Germinal center (tissue), 1 donor: Measurements from ENCODE around the gene CNTFR.

ENCODE experiments used
- DNase-seq: peaks from one replicate; pipeline ENCODE4 v3.0.0; 2012; ENCODE audit warnings: mixed read lengths, low spot score

CNTFR gene

DNA sequence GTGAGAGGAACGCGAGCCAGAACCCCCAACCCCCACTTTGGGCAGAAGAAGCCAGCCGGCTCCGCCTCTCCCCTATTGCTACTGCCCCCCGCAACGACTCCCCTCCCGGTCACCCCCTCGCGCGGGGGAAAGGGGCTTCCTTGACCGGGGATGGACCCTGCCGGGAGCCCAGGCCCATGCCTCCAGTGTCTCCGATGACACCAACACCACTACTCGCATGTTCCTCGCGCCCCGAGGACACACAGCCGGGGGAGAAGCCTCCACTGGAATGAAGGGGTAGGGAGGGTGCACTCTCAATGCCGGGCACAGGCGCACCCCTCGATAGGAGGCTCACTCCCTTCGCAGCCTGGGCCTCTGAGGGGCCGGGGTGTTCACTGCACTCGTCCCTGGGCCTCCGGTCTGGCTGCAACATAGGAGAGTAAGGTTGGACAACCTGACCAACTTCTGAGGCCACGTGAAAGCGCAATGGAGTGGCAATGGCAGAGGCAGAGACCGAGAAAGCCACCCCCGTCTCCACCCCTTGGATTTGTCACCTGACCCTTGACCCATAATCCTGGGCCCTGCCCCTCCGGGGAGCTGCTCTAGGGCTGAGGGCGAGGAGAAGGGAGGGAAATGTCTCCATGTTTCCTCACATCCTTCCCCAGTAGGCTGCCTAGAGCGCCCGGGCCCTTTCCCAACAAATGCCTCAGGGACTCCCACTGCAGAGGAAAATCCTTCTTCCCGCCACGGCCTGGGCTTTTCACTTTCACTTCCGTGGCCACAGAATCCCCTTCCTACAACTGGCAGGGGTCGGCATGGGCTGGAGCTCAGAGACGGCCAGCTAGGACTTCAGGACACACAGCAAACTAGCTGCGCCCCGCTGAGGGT lies 1.1 kb upstream of the CNTFR start:
- peak; percentile 29 for DNase-seq

DNA sequence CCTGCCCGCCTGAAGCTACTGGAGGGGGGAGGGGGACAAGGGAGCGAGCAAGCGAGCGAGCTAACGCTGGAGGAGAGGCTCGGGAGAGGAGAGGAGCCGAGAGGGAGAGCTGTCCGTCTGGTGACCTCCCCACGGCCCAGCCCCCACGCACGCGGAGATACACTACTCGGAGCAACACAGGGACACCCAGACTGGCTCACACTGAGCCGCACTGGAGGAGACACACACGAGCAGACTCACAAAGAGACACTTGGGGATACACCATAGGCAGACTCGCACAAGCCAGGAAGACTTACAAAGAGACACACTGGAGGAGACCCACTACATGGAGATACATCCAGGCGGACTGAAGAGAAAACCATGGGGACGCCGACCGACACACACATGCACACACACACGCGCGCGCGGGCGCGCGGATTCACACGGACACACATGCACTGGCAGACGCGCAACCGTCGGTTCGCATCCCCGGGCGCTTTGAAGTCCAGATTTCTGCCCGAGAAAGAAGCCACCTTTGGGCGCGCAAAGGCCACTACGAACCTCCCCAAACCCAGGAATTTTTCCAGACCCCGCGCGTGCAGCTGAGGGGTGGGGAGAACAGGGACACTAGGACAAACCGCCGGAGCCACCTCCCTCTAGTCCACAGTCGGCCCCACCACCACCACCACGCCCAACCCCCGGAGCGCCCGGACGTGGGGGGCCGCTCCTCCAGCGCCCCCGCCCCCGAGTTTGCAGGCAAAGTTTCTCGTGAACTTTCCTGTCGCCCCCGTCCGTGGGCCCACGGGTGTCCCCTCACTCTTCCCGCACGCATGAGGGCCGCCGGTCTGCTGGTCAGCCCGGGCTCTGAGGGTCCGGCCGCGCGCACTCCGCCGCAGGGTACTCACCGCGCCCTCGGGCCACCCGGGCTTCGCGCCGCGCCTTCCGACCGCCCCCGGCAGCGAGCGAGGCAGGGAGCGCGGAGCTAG lies 571 bp downstream of the CNTFR start:
- DNase-seq = no peak

DNA sequence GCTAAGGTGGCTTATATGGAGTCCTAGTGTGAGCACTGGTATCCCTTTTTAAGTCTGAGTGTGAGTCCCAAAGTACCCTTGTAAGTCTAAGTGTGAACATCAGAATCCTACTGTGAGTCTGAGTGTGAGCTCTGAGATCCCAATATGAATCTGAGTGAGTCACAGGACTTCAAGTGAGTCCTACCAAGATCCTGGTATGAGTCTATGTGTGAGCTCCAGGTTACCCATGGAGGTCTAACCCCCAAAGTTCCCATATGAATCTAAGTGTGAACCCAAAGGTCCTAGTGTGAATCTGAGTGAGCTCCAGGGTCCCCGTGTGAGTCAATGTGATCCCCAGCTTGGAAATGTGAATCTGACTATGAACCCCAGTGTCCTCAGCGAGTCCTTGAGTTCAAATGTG lies 2.3 kb downstream of the CNTFR start:
- no peak for DNase-seq

DNA sequence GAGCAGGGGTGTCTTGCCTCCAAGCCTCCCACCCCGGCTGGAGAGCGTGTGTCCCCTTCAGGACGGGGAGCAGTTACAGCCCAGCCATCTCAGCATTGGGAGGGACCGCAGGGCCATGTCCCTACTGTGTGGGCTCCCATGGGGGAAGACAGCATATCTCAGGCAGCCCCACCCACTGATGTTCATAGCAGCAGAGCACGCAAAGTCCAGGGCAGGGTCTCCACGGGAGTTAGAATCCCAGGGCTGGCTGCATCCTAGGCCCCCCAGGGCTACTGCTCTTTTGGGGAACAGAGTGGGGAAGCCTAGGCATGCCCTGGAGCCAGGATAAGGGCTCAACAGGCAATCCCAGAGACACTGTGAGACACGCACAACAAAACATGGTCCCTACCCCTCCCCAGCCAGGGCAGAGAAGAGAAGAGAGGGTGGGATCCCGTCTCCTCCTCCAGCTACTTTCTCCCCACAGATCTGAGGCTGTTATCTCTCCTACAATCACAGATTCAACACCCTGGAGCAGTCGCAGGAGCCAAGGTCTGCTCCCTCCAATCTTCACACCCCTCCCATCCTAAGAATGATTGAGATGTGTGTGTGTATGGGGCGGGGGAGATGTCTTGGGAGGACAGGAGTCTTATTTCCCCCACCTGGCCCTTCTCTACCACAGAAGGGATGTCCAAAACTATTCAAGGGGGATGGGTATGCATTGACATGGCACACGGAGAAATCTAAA lies 3.4 kb downstream of the CNTFR start:
- DNase-seq = no peak

DNA sequence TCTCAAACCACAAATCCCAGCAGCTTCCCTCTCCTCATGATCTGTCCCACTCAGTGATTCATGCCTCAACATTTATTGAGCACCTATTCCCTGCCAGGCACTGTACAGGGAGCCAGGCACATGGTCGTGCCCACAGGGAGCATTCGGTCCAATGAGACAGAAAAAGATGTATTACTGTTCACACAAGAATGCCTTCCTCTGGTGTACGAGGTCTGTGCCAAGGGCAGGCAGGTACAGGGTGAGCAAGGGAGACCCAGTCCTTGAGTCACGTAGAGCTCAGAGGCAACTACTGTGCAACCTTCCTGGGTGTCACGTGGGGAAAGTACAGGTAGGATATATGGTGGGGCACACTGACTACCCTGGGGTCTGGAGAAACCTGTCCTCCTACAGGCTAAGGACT lies 4.6 kb downstream of the CNTFR start:
- no peak for DNase-seq

DNA sequence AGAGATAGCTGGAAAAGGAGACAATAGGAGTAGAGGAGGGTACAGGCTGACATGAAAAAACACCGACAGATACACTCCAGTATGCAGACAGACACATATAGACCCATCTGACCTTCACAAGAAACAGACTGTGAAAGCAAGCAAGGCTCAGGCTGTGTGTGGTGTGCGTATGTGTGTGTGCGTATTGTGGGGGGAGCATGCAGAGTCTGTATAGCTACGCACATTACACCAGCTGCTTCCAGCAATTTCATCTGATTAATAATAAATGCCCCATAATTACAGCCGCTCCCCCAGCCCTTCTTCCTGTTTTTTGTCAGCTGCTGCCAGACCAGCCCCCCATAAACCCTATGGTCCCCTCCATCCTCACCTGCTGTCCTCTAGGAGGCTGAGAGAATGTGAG lies 6.7 kb downstream of the CNTFR start:
- no peak for DNase-seq

DNA sequence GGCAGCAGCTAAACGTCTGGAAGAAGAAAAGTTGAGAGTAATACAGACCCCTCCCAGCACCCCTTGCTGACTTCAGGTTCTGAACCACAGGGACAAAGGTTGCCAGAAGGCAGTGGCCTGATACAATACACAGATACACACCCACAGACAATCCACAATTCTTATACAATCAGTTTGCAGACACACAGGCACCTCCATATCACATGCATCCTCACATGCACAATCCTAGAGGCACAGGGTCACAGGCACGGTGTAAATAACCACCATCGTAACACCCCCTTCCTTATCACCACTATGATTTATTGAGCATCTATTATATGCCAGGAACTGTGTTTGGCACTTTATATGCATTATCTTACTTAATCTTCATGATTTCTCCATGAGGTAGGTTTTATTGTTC lies 8.2 kb downstream of the CNTFR start:
- no peak for DNase-seq

DNA sequence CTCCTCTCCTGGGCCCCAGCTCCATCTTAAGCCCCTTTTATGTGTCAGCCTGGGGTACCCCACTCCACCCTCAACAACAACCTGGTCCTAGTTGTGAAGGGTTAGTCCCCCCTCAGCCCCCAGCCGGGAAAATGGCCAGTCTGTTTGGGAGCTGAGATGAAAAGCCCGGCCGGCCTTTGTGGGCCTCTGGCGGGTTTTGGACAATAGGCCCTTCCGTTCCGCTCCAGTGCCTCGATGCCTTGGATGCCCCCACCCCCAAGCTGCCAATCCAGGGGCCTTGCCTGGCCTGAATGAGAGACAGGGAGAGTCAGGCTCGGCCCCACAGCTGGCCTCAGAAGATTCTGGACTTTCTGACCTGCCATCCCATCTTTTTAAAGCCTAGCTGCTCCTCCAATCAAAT lies 9.2 kb downstream of the CNTFR start:
- DNase-seq = no peak

DNA sequence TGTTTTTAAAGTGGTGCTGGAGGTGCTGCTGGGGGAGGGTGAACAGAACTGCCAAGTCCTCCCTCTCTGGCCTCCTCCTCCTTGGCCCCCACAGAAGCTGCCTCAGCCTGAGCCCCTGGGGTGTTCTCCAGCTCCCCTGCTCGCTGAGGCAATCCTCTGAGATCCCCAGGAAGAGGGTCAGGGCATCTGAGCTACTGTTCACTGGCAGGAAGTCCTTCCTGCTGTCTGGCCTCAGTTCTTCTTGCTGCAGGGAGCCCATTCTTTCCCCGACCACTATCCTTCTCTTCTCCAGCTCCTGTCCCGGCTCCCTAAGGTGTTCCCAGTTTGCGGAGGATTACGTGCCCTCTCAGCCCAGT lies 9.7 kb downstream of the CNTFR start:
- DNase-seq = no peak

DNA sequence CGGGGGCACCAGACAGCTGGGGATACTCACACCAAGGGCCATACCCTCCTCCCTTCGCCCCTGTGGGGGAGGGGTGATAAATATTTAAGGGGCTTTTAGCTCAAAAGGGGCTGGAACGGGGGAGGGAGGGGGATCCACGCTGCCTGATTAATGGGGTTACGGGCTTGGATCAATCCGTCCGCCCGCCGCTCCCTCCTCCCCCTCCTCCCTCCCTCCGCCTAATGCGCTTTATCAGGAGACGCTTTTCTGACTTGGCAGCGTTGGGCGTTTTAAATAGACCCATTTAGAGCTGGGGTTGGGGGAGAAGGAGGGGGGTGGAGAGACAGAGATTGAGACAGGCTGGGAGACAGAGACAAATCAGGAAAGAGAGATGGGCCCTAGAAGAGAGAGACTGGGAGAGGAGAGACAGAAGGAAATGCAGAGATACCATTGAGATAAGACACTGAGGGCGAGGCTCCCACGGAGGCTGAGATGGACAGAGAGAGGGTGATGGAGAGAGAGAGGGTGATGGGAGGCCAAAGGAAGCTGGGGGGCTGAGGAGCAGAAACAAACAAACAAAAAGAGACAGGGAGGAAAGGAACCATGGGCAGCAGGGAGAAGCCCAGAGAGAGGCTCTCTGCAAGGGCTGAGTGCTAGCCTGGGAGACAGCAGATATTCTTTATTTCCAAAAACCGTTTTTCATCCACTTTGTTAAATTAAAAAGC lies 10.3 kb downstream of the CNTFR start:
- no peak for DNase-seq

DNA sequence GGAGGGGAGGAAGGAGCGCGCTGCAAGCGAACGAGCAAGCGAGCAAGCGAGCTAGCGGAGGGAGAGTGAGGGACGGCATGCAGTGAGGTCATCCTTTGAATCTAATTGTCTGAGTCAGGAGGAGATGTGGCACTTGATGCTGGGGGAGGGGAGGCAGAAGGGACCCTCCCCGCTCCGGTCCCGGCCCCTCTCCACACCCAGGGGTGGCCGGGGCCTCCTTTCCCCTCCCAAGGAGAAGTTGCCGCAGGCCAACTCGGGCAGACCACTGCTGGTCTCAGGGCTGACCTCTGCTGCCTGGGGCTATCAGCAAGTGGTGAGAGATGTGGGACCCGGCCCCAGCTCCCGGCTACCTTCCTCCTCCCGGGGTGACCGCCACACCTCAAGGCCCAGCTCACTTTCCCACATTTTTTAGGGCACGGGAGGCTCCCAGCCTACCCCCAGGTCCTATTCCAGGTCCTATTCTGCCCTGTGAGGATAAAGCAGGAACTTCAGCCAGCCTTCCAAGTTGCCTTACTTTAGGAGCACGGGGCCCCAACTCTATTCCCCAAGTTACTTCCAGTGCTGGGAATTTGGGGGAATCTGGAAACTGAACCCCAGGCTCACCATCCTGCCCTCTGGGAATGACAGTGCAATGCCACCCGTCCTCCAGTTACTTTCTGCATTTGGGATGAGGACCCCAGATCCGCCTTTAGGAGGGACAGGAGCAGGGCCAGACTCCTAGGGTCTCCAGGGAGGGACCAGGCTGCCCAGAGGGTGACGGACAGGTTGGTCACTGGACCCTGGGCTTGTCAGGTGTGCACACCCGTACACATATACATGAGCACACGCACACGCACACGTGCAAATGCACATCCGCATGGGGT lies 11.1 kb downstream of the CNTFR start:
- no peak for DNase-seq

DNA sequence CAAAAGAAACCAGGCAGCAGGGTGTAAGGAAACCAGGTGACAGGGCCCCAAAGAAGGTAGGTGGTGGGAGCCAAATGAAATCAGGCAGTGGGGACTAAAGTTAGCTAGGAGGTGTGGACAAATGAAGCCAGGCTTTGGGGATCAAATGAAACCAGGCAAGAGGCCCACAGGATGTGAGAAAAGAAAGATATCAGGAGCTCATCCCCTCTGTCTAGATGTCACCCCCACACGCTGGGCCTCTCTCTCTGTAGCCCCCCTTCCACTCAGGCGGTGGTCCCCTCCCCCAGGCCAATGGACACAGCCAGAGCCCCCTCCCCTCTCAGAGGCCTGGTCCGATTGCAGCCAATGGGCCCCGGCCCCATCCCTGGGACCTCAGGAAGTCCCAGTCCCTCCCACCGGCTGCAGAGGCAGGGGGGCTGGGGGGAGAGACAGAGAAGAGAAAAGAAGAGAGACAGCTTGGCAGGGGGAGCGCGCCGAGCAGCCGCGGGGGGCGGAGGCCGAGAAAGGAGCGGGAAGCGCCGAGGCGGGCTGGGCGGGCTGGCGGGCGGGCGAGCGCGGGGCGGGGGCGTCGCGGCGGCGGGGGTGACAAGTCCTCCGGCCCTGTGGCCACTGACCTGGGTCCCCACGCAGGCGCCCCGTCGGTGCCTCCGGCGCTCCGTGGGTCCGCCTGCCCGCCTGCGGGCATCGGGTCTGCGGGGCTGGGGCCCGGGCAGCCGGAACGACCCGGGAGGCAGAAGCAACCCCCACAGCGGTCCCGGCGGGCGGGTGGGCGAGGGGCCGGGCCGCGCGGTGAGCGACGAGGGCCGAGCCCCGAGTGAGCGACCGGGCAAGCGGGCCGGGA lies 11.9 kb downstream of the CNTFR start:
- no peak for DNase-seq

DNA sequence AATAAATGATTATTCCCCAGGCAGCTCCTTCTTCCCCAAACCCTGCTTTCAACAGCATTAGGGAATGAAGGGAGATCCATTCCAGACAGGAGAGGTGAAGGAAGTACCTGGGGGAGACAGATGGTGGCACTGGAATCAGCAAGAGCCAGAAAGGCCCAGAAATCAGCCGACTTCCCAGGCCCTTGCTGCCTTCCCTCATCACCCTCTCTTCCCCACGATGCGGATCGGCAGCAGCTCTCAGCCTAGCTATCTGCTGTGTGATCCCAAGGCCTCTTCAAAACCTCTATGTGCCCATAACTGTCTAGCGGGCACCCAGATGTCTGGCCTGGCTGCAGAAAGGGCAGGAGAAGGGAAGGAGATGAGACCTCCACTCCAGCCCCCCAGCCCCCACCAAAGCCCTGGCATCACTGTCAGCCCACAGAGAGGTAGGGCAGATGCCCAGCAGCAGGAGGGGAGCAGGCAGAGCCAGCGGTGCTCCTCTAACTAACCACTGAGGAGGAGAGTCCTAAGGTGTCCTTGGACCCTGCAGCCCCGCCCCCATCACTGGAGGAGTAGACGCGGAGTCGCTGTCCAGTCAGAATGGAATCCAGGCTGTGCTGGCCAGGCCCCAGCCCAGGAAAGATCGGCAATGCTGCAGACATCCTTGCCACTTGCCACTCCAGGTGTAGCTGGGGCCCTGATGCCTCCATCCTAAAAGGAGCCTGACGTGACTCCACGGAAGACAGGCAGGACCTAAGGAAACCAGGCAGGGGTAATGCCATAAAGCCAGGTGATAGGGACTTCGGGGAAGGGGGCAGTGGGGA lies 12.7 kb downstream of the CNTFR start:
- no peak for DNase-seq

DNA sequence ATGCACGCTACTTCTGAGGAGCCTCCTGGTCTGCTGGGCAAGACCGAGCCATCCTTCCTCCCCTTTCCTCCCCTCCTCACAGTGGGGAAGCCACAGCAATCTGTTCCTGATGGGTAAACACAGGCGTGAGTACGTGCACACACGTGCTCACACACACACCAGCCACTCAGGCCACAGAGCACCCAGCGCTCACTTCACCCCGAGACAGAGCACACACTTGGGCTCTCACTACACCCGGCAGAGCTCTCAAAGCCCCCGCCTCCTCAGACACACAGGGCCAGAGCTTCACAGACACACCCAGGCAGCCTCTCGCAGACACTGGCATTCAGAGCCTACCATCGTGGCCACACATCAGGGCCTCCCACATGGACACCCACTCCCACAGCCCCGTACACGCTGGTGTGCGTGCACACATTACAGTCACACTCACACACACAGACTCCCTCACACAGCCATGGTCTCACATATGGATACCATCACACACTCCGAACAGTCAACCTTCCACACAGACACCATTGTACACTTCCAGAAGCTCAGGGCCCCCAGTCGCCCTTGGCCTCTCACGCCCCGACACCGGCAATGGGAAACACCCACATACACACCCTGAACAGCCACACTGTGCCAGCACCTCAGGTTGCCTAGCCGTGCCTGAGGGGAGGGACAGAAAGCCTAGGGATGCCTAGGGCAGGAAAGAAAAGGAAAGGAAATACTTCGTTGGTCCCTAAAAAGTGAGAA lies 13.5 kb downstream of the CNTFR start:
- DNase-seq = no peak

DNA sequence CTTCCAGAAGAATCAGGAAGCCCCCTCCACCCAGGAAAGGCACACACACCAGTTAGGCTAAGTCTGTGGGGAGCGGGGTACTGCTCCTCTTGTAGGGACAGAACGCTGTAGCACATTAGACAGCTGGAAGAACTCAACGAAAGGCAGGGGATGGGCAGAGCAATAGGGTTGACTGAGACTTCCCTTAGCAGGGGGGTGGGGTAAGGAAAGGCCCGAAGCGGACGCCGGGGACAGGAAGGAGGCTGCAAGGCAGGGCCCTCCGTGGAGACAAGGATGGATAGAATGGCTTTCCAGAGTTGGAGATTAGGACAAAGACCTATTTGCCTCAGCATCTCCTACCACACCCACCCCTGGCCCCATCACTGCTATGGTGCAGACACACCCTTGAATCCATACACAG lies 14.3 kb downstream of the CNTFR start:
- DNase-seq = no peak

DNA sequence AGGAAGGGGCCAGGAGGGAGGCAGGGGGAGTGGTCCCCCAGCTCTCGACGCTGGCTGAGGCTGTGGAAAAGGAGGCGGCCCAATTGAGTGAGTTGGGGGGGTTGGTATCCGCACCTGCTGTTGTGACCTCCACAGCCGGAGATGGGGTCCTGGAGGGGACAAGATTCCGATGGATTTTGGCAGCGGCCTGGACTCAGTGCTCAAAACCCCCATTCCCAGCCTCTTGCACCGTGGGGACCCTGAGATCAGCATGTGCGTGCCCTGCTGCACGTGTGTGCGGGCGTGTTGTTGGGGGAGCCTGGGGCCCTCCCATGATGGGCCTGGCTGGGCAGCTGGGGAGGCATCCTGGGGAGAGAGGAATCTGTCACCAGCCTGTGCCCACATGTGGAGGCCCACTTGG lies 15.0 kb downstream of the CNTFR start:
- no peak for DNase-seq

DNA sequence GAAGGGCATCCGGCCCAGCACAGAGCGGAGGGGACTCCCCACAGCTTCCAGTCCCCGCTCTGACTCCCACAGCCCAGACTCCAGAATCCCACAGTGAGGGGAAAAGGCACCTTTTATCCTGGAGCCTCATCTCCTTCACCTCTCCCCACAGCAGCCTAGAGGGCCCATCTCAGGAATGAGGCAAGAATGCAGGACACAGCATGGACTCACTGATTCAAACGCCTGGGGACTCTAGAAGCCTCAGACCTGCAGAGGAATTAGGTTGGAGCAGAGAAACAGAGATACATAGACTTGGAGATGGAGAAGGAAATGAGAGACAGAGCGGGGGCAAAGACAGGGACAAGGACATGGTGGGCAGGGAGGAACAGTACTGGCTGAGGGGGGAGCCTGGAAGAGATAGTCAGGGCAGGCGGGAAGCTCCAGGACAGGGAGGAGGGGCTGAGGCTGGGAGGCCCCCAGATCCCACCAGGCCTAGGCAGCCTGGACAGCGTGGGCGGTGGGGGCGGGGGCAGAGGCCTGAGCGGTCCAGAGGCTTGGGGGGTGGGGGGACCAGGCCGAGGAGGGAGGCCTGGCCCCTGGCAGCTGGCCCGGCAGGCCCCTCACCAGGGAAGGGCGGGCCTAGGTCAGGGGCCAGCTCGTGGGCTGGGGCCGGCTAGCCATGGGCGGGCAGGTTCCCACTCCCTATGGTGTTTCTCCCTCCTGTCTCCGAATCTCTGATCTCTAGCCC lies 15.8 kb downstream of the CNTFR start:
- no peak for DNase-seq

DNA sequence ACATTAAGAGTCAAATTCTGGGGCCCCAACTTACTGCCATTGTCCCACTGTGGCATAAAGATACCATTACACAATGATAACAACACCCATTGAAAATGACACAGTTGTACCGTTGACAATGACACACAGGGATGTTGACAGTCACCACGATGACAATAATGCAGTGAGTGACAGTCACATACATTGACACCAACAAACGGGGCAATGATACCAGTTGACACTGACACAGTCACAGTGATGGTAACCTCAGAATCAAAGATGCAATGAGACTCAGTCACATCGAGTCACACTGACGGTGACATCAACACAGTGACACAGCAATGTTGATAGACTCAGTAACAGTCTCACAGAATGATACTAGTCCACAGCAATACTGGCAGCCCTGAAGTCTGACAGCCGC lies 16.9 kb downstream of the CNTFR start:
- DNase-seq = no peak
